Ovary (tissue), 3 donors: ENCODE measurements around the gene NPDC1.

Experiments
- EP300 ChIP-seq: sonication (generic); formaldehyde crosslinking; IDR thresholded peaks from one replicate; pipeline ENCODE4 v1.6.1; 2017; ENCODE audit warnings: antibody characterized with exemption
- POLR2A ChIP-seq: fragments of 450-650 bp; IDR thresholded peaks from one replicate; pipeline ENCODE4 v1.6.1; 2017; ENCODE audit warnings: antibody characterized with exemption, mild to moderate bottlenecking, moderate library complexity
- TF ChIP-seq, protein P1 (sequence below), 3 donors: fragments of 450-650 bp in 2 of 3; fragments of 200-600 bp in 1 of 3; IDR thresholded peaks; one replicate each; pipeline versions ENCODE4 v1.5.1 to v1.8.0; 2016 to 2022; ENCODE audit warnings: antibody characterized with exemption in 3 of 3, mild to moderate bottlenecking in 1 of 3
- donor health status: DM: no; HTN: no; CAD: no.

DNA sequence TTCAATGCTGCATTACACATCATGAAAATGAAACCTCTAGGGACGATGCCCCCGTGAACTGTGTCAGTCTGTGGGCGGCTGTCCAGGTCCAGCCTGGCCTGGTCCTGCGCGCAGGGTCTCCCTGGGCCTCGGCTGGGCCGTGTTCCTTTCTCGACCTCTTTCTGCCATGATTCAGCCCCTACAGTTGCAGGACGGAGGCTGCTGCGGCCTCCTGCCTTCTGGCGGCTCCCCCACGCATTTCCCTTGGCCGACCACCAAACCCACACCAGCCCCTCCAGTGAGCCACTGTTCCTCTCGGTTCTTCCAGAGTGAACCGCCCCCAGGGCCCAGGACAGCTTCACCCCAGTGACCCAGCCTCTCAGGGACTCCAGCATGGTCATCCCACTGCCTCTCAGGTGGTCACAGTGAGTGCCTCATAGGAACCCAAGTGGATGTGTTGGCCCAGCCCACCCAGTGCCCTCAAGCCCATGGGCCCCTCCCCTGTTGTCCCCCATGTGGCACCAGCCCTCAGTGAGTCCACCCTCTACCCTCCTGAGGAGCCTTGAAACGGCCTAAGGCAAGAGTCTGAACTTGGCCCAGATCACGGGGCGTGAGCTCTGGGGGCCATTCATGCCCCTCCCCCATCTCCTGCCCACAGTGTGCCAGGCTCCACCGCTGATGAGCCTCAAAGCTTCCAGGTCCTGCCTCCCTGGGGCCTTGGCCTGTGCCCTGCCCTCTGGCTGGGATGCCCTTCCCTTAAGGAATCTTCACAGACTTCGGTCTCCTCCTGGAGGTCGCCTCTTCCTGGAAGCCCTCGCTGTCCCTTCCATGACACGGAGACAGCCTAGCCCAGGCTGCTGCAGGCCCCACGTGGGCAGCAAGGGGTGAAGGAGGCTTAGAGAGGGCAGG lies 39.6 kb downstream of the NPDC1 start:
- TF ChIP-seq, protein P1, sequence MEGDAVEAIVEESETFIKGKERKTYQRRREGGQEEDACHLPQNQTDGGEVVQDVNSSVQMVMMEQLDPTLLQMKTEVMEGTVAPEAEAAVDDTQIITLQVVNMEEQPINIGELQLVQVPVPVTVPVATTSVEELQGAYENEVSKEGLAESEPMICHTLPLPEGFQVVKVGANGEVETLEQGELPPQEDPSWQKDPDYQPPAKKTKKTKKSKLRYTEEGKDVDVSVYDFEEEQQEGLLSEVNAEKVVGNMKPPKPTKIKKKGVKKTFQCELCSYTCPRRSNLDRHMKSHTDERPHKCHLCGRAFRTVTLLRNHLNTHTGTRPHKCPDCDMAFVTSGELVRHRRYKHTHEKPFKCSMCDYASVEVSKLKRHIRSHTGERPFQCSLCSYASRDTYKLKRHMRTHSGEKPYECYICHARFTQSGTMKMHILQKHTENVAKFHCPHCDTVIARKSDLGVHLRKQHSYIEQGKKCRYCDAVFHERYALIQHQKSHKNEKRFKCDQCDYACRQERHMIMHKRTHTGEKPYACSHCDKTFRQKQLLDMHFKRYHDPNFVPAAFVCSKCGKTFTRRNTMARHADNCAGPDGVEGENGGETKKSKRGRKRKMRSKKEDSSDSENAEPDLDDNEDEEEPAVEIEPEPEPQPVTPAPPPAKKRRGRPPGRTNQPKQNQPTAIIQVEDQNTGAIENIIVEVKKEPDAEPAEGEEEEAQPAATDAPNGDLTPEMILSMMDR (IDR thresholded peaks at IDR 0.05) = no peak
- TF ChIP-seq POLR2A = no peak
- no peak for TF ChIP-seq EP300
